Measurements from ENCODE around the gene DISP2. TPM values are rescaled to one million over a fixed set of nuclear protein-coding genes. Genes with fewer than 3 reads are reported as not detected.

The DISP2 gene
- total RNA-seq, 4 donors from 2014 or later = 0.81 to 5.9 (median 3.6) TPM

- no peaks in the 10 kb centered on the region for H3K27me3 ChIP-seq
- H3K9me3 ChIP-seq = no peaks in the 10 kb centered on the region
- no peaks in the 10 kb centered on the region for H3K36me3 ChIP-seq
- peak overlapping the region in 2 of 3 donors; percentile 10 to 64 for H3K27ac ChIP-seq
- H3K4me1 ChIP-seq = peaks cover 26 to 46% of the 10 kb centered on the region in 2 donors
- 97 to 98% methylated on average over 16 to 21 of the region's 24 CpGs for WGBS, 2 donors
- TF ChIP-seq POLR2A (IDR thresholded peaks at IDR 0.05) = no peak
- no peak for TF ChIP-seq CTCF (IDR thresholded peaks at IDR 0.05)
- DNase-seq = peak in 1 of 2 donors; percentile 22
- intact Hi-C loops (cut with DNase I) = loop anchor here (5.0 to 10.0 kb wide), 2 partner anchors 47 to 56 kb away; partner anchors contain the start of gene INAFM2
- no peak overlapping the region for H3K4me3 ChIP-seq (replicated peaks in 1 of 3)
Observed at GRCh38 chr15:40368719-40369473, 10.9 kb downstream of the DISP2 start.

GRCh38 chr15:40369474-40369869 is 11.5 kb downstream of the DISP2 start:
- Histone ChIP-seq H3K27me3 (no peaks in the 10 kb centered on the region), H3K36me3 (no peaks in the 10 kb centered on the region), H3K4me1 (peaks cover 26 to 52% of the 10 kb centered on the region in 2 donors), H3K27ac (peak overlapping the region in 1 of 3 donors; percentile 64), H3K4me3 (replicated peaks in 1 of 3) (no peak overlapping the region), H3K9me3 (no peaks in the 10 kb centered on the region)
- TF ChIP-seq POLR2A (IDR thresholded peaks at IDR 0.05) (no peak), CTCF (IDR thresholded peaks at IDR 0.05) (no peak)
- no peak for DNase-seq
- WGBS, 2 donors = 84 to 92% methylated on average over 6 to 8 of the region's 10 CpGs
- intact Hi-C loops (cut with DNase I) = loop anchor here (5.0 to 10.0 kb wide), 2 partner anchors 47 to 55 kb away; partner anchors contain the start of gene INAFM2

- WGBS, 2 donors = 89% methylated on average over 12 of the region's 13 CpGs; no CpG with 5 or more reads in 1 of the 2 donors
- Histone ChIP-seq H3K4me1 (peaks cover 30 to 57% of the 10 kb centered on the region in 2 donors), H3K27me3 (no peaks in the 10 kb centered on the region), H3K27ac (peak overlapping the region in 1 of 3 donors; percentile 77), H3K9me3 (no peaks in the 10 kb centered on the region), H3K36me3 (no peaks in the 10 kb centered on the region), H3K4me3 (replicated peaks in 1 of 3) (no peak overlapping the region)
- DNase-seq = no peak
- intact Hi-C loops (cut with DNase I) = loop anchor here (5.0 to 10.0 kb wide), 2 partner anchors 48 to 55 kb away; partner anchors contain the start of gene INAFM2
- TF ChIP-seq POLR2A (IDR thresholded peaks at IDR 0.05) = no peak
- no peak for TF ChIP-seq CTCF (IDR thresholded peaks at IDR 0.05)
Observed at GRCh38 chr15:40369971-40370370, 12.0 kb downstream of the DISP2 start.

- WGBS, 2 donors = 20 to 27% methylated on average over 2 of the region's 2 CpGs
- DNase-seq = peak in 1 of 2 donors; percentile 27
Observed at GRCh38 chr15:40372981-40373380, 15.0 kb downstream of the DISP2 start.

More at GRCh38 chr15:40372981-40373380, 15.0 kb downstream of the DISP2 start:
- H3K36me3 ChIP-seq = no peaks in the 10 kb centered on the region
- no peaks in the 10 kb centered on the region for H3K9me3 ChIP-seq
- TF ChIP-seq POLR2A (IDR thresholded peaks at IDR 0.05) (peak in 1 of 2 donors; percentile 41), CTCF (IDR thresholded peaks at IDR 0.05) (no peak)
- H3K27ac ChIP-seq = peak overlapping the region; percentile 71 to 92 (median 77)
- intact Hi-C loops (cut with DNase I) = no loop called here
- H3K27me3 ChIP-seq = no peaks in the 10 kb centered on the region
- H3K4me3 ChIP-seq (replicated peaks in 1 of 3) = no peak overlapping the region
- peaks cover 37 to 72% of the 10 kb centered on the region in 2 donors for H3K4me1 ChIP-seq
